Mesodermal cell (in vitro differentiated cells): ENCODE measurements around the gene DARS1.
"Not testable (repeated sequence)": the region's sequence is repeated elsewhere in the genome, so short reads cannot be mapped to it uniquely, and the experiment has no call there.

Experiments used
- H3K27ac ChIP-seq: 2 replicates; pipeline ENCODE4 v1.7.0; 2013; ENCODE audit warnings: mild to moderate bottlenecking, low read depth, low read length, moderate library complexity; ENCODE audit not compliant: severe bottlenecking
- H3K36me3 ChIP-seq: 2 replicates; pipeline ENCODE4 v1.7.1; 2013; ENCODE audit warnings: mild to moderate bottlenecking, low read length, moderate library complexity; ENCODE audit not compliant: control insufficient read depth, insufficient read depth
- H3K4me1 ChIP-seq: one replicate; pipeline ENCODE4 v1.7.1; 2013; ENCODE audit warnings: mild to moderate bottlenecking, low read length; ENCODE audit not compliant: insufficient read depth, control insufficient read depth, poor library complexity, severe bottlenecking
- H3K4me3 ChIP-seq: 2 replicates; pipeline ENCODE4 v1.7.0; 2013; ENCODE audit warnings: low read length, control low read depth, mild to moderate bottlenecking; ENCODE audit not compliant: insufficient read depth, poor library complexity, severe bottlenecking; ENCODE audit errors: extremely low read depth
- H3K9me3 ChIP-seq: 2 replicates; pipeline ENCODE4 v1.7.1; 2013; ENCODE audit warnings: mild to moderate bottlenecking, low read length, moderate library complexity; ENCODE audit not compliant: control insufficient read depth
- WGBS, 2 experiments: methylation state at CpG; one replicate each; pipeline ENCODE4 v1.1.5; 2013; ENCODE audit warnings: missing lambda C conversion rate in 2 of 2; ENCODE audit not compliant: insufficient coverage in 2 of 2; 5-methylcytosine and 5-hydroxymethylcytosine counted together

DARS1 gene

DNA sequence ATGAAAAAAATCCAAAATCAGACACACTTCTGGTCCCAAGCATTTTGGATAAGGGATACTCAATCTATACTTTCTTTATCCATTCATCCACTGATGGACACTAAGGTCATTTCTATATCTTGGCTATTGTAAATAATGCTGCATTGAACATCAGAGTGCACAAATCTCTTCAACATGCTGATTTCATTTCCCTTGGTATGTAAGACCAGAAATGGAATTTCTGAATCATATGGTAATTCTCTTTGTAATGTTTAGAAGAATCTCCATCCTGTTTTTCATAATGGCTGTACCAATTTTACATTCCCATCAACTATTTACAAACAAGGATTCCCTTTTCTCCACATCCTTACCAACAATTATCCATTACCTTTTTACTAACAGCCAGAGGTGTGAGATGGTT is 75.5 kb downstream of the DARS1 start:
- no peaks in the 10 kb centered on the region for H3K4me1 ChIP-seq
- H3K27ac ChIP-seq: no peak overlapping the region
- H3K36me3 ChIP-seq: peaks cover 31% of the 10 kb centered on the region
- H3K9me3 ChIP-seq: no peaks in the 10 kb centered on the region
- H3K4me3 ChIP-seq: no peak overlapping the region

DNA sequence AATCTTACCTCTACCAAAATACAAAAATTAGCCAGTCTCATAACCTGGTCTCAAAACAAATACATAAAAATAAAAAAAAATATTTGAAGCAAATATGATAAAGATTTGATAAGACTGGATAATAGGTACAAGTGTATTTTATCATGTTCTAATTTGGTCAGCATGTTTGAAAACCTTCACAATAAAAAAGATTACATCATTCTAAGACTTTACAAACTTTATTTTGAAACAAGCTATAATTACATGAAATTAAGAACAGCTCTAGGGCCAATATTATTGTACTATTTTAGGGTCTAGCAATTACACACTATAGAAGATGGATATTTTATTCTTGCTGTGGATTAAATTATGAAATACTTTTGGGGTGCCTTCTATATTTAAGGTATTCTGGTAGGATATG is 79.7 kb downstream of the DARS1 start:
- no peaks in the 10 kb centered on the region for H3K9me3 ChIP-seq
- H3K27ac ChIP-seq: no peak overlapping the region
- no peaks in the 10 kb centered on the region for H3K4me1 ChIP-seq
- H3K4me3 ChIP-seq: no peak overlapping the region
- peaks cover 22% of the 10 kb centered on the region for H3K36me3 ChIP-seq

DNA sequence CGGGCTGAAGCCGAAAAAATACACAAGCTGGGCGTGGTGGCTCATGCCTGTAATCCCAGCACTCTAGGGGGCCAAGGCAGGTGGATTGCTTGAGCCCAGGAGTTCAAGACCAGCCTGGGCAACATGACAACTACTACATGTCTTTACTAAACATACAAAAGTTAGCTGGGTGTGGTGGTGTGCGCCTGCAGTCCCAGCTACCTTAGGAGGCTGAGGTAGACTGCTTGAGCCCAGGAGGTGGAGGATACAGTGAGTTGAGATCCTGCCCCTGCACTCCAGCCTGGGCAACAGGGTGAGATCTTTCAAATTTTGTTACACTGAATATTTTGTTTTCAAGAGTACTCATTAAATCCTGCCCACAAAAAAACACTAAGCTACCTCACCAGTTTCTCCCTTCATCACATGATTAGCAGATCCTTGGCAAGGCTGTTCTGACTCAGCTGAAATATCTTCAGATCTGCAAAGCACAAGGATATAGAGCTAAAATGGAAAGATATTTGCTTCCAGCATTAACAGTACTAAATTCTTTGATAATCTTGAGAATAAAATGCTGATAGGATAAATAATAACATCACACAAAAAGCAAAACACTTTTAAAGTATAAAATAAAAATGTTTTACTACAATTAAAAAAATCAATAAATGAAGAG is 81.0 kb downstream of the DARS1 start:
- Histone ChIP-seq H3K4me3 (no peak overlapping the region), H3K27ac (no peak overlapping the region), H3K4me1 (no peaks in the 10 kb centered on the region), H3K9me3 (no peaks in the 10 kb centered on the region), H3K36me3 (peaks cover 13% of the 10 kb centered on the region)
- WGBS, 2 experiments: 97 to 100% methylated on average over 3 to 4 of the region's 4 CpGs

DNA sequence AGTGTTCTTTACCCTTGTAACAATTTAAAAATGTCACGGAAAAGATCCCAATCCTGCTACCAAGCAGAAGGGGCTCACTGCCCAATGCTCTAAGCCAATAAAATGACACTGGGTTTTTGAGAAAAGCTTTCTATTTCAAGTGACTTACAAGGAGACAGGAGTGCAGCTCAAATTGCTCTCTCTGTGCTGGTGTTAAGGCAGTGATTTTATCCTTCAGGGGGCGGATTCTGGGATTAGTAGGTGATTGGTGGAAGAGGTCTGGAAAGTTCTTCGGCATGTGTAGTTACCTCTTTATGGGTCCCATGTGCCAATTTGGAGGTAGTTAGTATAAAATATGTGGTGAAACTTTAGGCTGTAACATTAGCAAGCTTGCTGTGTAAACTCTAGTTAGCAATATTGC is 81.8 kb downstream of the DARS1 start:
- 86 to 95% methylated on average over 2 of the region's 3 CpGs for WGBS, 2 experiments
- H3K27ac ChIP-seq: no peak overlapping the region
- H3K4me3 ChIP-seq: no peak overlapping the region
- no peaks in the 10 kb centered on the region for H3K4me1 ChIP-seq
- peaks cover 10% of the 10 kb centered on the region for H3K36me3 ChIP-seq
- H3K9me3 ChIP-seq: no peaks in the 10 kb centered on the region

DNA sequence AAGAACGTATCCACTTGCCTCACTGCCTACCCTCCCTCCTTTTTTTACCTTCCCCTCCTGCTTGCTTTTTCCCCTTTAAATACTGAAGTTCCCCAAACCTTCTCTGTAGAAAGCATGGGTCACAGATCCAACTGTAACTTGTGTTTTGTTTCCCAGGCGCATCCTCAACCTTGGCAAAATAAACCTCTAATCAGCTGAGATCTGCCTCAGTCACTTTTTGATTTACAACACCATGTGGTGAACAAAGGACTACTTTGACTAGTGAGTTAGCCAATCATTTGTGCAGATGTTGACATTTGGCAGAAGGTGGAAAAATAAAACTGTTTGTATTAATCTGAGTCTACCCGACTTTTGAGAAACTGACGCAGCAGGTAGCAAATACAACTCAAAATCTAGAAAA is 85.9 kb downstream of the DARS1 start:
- H3K4me3 ChIP-seq: no peak overlapping the region
- 91 to 94% methylated on average over 2 to 4 of the region's 4 CpGs for WGBS, 2 experiments

DNA sequence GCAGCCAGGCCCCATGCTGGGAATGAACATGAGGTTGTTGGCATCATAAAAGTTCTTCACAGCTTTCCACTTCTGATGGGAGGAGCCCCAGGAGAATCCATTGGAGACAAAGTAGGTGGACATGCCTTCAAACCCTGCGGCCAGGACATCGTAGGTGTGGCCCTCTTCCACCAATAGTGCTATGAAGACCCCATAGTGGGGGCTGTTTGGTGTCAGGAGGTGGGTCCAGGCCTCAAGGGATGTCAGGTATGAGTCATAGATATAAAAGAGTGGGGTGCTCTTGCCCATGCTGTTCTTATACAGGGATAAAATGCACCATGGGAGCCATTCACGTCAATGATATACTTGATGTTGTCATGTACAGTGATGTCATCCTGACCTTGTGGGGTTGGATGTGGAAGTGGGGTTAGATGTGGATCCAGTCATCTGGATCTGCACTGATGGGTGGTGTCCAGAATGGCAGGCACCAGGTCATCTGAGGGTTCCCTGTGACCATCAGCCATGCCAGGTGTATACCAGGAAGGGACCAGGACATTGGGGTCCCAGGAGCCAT is 87.1 kb downstream of the DARS1 start:
- Histone ChIP-seq H3K4me1 (no peaks in the 10 kb centered on the region), H3K9me3 (no peaks in the 10 kb centered on the region), H3K36me3 (no peaks in the 10 kb centered on the region), H3K27ac (no peak overlapping the region), H3K4me3 (no peak overlapping the region)
- 86 to 100% methylated on average over 3 of the region's 3 CpGs for WGBS, 2 experiments

More for the DNA sequence above, 85.9 kb downstream of the DARS1 start:
- Histone ChIP-seq H3K4me1 (no peaks in the 10 kb centered on the region), H3K27ac (no peak overlapping the region), H3K36me3 (peaks cover 3% of the 10 kb centered on the region), H3K9me3 (no peaks in the 10 kb centered on the region)

DNA sequence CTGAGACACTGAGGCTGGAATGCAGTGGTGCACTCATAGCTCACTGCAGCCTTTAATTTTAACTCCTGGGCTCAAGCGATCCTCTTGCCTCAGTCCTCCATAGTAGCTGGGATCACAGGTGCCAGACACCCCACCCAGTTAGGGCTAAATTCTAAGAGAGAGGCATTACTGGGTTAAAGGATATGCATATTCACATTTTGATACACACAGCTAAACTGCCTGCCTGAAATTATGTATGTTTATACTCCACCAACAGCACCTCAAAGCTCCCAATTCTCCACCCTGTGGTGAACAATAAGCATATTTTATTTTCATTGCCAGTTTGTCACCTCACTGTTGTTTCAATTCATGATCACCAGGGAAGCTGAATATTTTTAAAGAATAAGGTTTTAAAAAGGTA is 90.5 kb downstream of the DARS1 start:
- WGBS, 2 experiments: no CpG with 5 or more reads among the region's 1 CpG
- H3K4me1 ChIP-seq: no peaks in the 10 kb centered on the region
- H3K36me3 ChIP-seq: no peaks in the 10 kb centered on the region
- H3K4me3 ChIP-seq: no peak overlapping the region
- no peaks in the 10 kb centered on the region for H3K9me3 ChIP-seq
- no peak overlapping the region for H3K27ac ChIP-seq

DNA sequence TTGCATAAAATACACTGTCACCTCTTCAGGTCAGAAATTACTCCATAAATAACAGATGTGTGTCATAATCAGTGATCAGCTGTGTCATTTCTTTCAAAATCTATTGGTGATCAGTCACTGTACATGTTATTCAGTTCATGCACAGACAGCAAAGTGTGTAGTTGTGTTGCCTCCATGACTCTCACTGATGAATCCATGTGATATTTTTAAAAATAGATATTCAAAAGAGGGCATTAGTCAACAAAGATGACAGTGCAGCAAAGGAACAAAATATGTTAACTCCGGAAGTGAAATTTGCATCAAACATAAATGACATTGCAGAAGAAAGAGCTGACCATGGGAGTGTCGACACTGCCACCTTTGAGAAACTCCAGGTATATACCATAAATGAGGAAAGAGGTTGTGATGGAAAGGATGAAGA is 92.0 kb downstream of the DARS1 start:
- H3K9me3 ChIP-seq: no peaks in the 10 kb centered on the region
- H3K27ac ChIP-seq: no peak overlapping the region
- H3K4me1 ChIP-seq: no peaks in the 10 kb centered on the region
- 80 to 90% methylated on average over 2 of the region's 2 CpGs for WGBS, 2 experiments
- no peaks in the 10 kb centered on the region for H3K36me3 ChIP-seq
- H3K4me3 ChIP-seq: no peak overlapping the region

DNA sequence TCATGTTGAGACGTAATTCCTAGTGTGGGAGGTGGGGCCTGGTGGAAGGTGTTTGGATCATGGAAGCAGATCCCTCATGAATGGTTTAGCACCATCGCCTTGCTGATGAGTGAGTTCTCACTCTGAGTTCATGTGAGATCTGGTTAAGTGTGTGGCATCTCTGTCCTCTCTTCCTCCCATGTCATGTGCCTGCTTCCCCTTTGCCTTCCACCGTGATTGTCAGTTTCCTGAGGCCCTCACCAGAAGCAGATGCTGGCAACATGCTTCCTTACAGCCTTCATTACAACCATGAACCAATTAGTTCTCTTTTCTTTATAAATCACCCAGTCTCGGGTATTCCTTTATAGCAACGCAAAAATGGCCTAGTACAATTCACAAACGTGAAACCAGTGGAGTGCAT is 94.6 kb downstream of the DARS1 start:
- no peaks in the 10 kb centered on the region for H3K9me3 ChIP-seq
- 81 to 85% methylated on average over 3 to 4 of the region's 6 CpGs for WGBS, 2 experiments
- H3K4me3 ChIP-seq: no peak overlapping the region
- H3K4me1 ChIP-seq: no peaks in the 10 kb centered on the region
- H3K27ac ChIP-seq: no peak overlapping the region
- no peaks in the 10 kb centered on the region for H3K36me3 ChIP-seq

DNA sequence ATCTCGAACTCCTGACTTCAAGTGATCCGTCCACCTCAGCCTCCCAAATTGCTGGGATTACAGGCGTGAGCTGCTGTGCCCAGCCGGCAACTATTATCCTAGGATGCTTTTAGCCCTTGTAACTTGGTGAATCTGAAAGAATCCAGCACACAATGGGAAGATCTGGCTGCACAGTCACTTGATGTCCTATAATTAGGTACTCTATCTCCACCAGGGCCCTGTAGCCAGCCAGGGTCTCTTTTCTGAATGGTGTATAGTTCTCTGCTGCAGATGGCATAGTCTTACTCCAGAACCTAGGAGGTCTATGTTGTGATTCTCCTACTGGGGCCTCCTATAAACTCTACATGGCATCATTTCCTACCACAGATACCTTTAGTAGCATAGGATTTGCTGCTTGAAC is 95.3 kb downstream of the DARS1 start:
- Histone ChIP-seq H3K4me1 (no peaks in the 10 kb centered on the region), H3K36me3 (no peaks in the 10 kb centered on the region), H3K9me3 (no peaks in the 10 kb centered on the region), H3K4me3 (no peak overlapping the region), H3K27ac (no peak overlapping the region)
- 91% methylated on average over 4 of the region's 4 CpGs for WGBS, 2 experiments

DNA sequence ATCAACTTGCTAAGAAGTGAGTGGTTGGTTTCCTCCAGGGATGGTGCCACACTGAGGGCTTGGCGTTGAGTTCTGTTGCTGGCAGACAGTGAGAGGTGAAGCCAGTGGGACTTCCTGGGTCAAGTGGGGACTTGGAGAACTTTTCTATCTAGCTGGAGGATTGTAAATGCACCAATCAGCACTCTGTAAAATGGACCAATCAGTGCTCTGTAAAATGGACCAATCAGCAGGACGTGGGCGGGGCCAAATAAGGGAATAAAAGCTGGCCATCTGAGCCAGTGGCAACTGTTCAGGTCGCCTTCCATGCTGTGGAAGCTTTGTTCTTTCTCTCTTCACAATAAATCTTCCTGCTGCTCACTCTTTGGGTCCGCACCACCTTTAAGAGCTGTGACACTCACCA is 96.8 kb downstream of the DARS1 start:
- H3K4me1 ChIP-seq: not testable (repeated sequence)
- WGBS, 2 experiments: 87 to 95% methylated on average over 5 of the region's 5 CpGs

More for the DNA sequence above, 96.8 kb downstream of the DARS1 start:
- not testable (repeated sequence) for H3K9me3 ChIP-seq, H3K4me3 ChIP-seq, H3K36me3 ChIP-seq, H3K27ac ChIP-seq
